Activated CD8-positive, alpha-beta memory T cell treated with anti-CD3 and anti-CD28 coated beads for 1 hour (primary cell): ENCODE results near the gene MED12L.

Experiments used
- DNase-seq, 2 donors: peaks; one replicate each; pipeline ENCODE4 v3.0.0-alpha.2; 2020; ENCODE audit warnings: low read depth in 1 of 2; ENCODE audit errors: extremely low read depth in 1 of 2

The MED12L gene

GRCh38 chr3:151400341-151400740 is 314.9 kb downstream of the MED12L start:
- DNase-seq: no peak

DNA sequence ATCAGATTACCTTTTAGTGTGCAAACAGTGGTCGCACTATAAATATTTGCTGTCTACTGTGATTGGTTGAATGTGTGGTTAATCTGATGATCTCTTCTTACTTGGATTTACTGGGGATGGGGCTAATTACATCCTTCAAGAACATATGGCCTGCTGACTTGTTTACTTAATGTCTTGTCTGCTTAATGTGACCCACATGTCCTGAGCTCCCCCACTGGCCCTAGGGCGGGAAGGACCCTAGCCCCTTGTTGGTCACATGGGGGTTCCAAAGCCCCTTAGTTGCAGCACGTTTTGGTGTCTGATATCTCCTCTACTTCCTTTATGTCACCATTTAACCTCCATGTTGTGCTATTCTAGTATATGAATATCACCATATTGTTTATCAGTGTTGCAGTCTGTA is 316.9 kb downstream of the MED12L start:
- no peak for DNase-seq

GRCh38 chr3:151403246-151403645 is 317.8 kb downstream of the MED12L start:
- no peak for DNase-seq

- DNase-seq: no peak
Observed at GRCh38 chr3:151404316-151404715, 318.9 kb downstream of the MED12L start.

- DNase-seq: no peak
Observed at GRCh38 chr3:151407928-151408327, 322.5 kb downstream of the MED12L start.

GRCh38 chr3:151410891-151411559 is 325.6 kb downstream of the MED12L start:
- no peak for DNase-seq

DNA sequence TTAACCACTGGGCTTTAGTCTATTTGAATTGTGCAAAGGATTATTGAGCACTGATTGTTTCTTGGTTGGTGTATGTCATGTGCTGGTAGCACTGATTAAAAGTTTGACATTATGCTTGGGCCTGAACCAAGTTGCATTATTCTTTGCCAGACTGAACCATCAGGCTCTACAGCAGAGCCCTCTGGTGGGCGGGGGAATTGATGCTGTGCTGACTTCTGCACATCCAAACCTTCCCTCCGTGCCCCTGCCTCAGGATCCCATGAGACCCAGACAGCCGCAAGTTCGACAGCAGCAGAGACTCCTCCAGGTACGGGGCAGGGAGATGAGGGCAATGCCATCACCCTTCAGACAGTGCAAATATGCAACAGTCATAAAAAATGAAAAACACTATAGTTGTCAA is 327.5 kb downstream of the MED12L start:
- DNase-seq: no peak

- no peak for DNase-seq
Observed at GRCh38 chr3:151415289-151415688, 329.8 kb downstream of the MED12L start.

DNA sequence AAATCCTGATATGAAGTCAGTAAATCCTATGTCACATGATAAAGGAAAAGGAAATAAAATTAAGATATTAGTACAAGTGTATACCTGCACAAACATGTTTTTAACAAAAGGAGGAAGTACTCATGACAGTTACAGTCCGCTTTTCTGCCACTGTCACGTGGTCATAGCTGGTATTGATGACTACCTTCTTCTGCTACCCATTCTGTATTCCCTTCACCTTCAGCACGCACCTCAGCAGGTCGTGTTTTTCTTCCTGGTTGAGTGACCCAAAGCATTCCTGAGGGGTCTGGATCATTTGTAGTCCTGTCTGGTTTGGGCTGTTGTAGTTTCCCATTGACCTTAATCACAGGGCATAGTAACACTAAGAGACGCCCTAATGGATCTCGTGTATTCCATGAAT is 334.3 kb downstream of the MED12L start:
- no peak for DNase-seq

GRCh38 chr3:151421938-151422337 is 336.5 kb downstream of the MED12L start:
- no peak for DNase-seq

DNA sequence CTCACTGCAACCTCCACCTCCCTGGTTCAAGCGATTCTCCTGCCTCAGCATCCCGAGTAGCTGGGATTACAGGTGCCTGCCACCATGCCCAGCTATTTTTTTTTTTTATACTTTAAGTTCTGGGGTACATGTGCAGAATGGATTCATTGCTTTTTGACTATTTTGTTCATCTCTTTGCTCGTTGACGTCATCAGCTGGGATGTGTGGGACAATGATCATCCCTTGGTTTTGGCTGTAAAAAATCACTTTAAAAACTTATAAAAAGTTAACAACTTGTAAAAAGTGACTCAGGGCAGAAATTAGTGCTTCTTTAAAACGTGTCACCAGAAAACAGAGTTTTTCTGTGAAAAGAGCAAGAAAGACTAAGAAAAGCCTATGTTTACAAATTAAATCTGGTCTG is 337.6 kb downstream of the MED12L start:
- DNase-seq: no peak

GRCh38 chr3:151425627-151426340 is 340.3 kb downstream of the MED12L start:
- no peak for DNase-seq

- no peak for DNase-seq
Observed at GRCh38 chr3:151426341-151426657, 340.8 kb downstream of the MED12L start.

- no peak for DNase-seq
Observed at GRCh38 chr3:151428386-151428785, 342.9 kb downstream of the MED12L start.

GRCh38 chr3:151430821-151431484 is 345.5 kb downstream of the MED12L start:
- no peak for DNase-seq

GRCh38 chr3:151431940-151432339 is 346.5 kb downstream of the MED12L start:
- DNase-seq: no peak

DNA sequence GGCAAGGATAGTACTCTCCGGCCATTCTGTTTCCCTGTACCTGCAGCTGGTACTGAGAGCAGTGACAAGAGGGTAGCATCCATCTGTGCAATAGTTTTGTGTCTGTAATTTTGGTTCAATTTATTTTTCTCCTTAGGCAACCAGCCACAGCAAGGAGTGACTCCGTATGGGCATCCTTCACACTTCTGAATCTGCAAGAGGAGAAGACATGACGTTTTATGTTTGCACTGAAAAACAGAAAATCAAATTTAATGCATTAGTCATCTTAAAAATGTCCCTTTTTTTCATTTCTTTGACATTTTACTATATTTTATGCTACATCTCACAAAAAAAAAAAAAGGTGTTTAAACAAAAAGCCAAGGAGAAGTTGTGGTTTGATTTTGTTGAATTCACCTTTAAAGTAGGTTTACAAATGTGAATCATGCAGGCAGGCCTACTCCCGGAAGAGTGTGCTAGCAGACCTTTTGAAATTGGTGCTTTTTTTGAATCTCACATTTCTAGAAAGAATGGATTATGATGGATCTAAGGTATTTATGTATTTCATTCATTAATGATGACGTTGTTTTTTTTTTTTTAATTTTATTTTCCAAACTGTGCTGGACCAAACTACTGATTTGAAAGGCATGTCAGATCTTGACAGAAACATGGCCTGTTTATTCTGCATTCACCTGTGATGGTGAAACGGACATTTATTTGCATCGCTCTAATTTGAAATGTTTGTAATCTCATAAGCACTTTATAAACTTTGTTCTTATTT is 347.3 kb downstream of the MED12L start:
- no peak for DNase-seq

DNA sequence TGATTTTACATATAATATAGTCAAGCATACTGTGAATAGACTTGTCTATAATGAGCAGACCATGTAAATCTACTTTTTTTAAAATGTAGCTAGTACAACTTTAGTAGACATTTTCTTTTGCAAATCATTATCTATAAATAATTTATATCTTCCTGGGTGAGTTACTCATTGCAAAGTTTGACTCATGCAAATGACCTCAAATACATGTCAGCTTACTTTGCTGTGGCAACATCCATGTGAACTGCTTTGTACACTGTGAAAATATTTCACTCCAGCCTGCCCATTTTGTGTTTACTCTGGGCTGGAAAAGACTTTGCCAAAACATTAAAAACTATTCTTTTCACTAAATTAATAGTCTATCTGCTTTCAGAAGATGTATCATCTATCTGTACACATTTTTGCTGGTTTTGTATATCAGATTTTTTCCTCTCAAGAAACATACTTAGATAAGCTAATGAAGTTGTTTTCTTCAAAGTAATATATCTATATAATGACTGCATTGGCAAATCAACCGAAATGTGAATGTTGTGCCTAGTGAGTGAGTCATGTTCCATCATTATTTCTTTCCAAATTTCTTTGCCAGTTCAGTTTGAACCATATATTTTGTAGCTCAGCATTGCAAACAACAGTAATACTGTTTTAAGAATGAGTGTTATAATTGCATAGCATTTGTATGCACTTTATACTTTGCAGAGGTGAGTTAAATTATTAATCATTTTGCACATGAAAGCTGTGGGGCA is 348.9 kb downstream of the MED12L start:
- DNase-seq: no peak

- no peak for DNase-seq
Observed at GRCh38 chr3:151436675-151437446, 351.4 kb downstream of the MED12L start.

DNA sequence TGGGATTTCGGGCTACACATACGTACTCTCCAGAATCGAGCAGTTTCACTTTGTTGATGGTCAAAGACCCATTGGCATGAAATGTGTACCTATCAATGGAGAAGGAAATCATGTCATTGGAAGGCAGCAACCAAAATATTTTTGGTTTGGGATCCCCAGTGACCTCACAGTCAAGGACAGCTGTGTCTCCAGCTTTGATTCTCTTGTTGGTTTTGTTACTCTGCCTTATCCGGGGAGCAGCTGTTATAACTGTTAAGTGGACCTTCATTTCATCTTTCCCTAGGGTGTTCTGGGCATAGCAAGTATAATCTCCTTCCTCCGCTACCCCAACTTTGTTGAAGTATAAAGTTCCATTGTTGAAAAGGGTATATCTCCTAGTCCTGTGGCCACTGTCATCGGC is 352.4 kb downstream of the MED12L start:
- DNase-seq: no peak
